Measurements from ENCODE around the gene MYADML2.

MYADML2 gene

DNA sequence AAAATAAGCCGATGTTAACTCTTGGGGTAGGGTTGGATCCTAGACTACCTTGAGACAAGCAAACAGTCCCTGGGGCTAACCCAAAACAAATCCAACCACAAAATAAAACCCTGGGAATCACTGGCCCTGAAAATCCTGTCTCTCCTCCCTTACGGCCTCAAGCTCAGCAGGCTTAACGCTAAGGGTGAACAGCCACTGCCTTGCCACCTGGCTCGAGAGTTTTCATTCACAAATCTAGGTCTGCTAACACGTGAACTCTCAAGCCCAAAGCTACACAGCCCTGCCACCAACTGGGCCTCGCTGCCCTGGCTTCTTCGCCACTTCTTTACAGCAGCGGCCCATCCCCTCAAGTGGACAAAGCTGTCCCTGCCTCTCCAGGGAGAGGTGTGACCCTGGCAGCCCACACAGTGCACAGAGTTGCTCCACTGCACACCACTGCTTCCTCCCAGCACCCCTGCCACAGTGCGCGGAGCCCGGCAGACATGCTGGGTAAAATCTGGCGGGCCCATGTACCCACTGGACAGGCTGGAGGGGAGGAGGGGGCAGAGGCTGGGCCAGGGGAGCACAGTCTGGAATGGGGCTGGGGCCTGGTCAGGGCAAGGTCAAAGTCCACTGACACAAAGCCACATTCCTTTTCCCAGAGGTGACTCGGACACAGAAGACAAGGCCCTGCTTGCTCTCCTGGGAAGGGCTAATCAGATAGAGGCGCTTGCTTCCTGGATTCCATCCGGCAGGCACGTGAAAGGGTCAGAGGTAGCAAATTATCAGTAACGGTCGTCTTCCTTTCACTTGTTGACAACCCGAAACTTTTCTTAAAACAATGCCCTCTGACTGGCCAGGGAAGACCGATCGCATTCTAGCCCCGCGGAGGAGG, 36.8 kb downstream of the MYADML2 start:
- no peak for DNase-seq

DNA sequence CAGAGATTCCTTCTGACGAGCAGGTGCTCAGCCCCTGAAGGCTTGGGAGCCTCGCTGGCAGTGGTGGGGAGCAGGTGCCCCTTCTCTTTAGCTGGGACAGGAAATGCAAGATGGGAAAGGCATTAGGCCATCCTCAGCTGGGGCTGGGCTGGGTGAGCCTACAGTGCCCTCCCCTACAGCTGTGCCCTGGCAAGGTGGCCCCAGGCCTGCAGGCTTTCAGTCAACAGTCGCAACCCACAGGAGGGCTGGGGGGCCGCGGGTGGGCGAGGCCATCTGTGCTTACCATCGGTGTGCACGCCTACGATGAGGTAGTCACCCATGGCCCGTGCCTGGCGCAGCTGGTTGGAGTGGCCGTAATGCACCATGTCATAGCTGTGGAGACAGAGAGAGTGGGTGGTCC, 37.8 kb downstream of the MYADML2 start:
- DNase-seq, result no peak

DNA sequence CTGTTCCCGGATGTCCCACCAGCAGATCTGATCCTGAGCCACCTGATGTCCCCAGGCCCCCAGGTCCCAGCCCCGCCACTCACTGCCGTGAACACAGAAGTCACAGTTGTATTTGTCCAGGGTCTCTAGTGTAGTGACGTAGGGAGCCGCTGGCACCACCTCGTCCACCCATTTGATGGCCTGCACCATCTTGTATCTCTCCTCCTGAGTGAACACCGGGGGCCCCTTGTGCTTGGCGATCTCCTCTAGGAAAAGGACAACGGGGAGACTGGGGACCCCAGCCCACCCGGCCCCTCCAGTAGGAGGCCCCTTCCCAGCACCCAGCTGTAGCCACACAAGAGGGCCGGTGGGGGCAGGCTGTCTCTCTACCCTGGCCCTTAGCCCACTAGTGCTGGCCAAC, 38.2 kb downstream of the MYADML2 start:
- DNase-seq, result no peak

DNA sequence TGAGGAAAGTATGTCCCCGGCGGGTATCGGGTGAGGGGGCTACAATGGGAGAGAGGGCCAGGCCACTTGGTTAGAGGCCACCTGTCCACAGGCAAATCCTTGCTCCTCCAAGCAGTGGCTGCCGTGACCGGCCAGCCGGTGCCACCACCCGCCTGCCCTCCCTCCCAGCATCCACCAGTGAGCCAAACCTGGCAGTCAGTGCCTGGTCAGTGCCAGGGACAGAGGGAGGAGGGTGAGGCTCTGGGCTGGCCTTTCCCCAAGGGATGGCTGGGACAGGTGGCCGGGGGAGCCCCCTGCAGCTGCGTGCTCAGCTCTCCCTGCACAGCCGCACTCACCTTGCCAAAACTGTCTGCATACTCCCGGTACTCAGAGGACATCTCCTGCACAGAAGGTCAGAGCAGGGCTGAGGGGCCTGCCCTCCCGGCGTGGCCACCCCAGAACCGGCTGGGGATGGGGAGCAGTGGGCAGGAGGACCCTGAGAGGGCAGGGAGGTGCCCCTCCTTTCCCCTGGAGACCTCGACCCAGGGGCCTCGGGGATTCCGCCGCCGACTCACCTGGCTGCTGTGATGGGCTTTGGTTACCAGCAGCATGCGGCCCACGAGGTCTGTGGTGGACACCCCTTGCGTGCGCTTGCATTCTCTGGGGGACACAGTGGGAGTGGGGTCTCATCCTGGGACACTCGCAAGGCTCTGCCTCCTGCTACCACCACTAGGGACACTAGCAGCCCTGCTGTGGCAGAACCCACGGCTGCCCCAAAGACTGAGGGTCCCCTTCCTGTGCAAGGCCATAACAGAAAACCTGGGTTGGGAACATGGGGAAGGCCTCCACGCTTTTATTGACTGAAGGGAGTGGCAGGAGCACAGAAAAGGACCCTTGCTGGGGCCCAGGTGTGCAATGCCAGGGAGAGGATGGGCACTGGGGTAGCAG, 39.6 kb downstream of the MYADML2 start:
- DNase-seq, result no peak

DNA sequence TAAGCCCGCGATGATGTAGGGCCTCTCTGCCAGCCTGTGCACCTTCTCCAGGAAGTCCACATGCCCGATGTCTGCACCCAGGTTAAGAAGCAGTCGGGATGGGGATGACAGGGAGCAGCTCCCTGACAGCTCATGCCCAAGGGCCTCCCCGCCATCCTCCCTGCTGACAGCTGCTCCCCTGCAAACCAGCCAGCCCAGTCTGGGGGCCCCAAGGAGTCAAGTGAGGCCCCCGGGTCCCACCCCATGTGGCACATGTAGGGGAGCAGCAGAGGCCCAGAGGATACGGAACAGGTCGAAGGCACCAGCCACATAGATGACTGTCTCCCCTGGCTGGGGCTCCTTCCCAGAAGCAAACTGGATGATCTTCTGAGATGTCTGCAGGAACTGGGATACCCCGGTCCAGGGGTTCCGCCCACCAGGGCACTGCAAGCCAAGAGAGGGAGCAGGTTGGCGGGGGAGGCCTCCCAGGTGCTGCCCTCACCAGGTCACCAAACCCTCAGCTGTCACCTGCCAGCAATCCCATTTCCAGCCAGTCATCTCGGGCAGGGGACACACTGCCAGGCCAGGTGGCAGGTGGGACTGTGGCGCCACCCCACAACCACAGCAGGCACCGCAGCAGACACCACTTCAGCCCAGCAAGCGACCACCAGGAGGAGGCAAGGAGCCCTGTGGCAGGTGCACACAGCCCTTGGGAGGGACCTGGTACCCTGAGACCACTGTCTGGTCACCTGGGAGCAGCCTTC, 40.4 kb downstream of the MYADML2 start:
- DNase-seq, result no peak

DNA sequence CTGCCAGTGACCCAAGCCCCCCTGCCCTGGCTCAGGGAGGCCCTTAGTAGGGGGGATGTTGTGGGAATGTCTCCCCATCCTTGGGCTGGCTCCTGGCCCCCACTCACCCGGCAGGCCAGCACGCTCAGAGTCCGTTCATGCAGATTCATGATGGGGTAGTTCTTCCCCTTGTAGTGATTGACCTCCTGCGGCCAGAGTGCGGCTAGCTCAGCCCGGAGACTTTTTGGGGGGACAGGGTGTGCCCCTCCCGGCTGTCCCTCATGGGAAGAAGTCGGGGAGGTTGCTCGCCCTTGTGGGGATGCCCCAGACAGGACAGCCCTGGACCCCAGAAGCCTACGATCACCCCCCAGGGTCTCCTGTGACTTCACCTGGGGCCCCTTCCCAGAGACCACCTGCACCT, 41.0 kb downstream of the MYADML2 start:
- no peak for DNase-seq

DNA sequence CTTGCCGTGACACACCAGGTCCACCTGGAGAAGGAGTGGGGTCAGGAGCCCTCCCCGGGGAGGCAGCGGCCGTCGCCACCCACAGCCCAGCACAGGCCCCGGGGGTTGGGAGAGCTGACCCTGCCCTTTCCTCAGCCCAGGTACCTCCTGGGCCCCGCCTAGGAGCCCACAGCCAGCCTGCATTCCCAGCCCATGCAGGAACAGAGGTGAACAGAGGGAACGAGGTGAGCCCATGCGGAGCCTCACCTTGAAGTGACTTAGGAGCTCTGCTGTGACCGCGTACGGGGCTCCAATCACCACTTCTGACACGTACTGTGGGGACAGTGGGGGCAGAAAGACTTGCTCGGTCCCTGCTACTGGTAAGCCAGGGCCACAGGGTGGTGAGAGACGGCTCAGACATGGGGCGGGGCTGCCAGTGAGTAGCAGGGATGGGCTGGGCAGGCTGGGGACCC, 41.6 kb downstream of the MYADML2 start:
- DNase-seq, result no peak

DNA sequence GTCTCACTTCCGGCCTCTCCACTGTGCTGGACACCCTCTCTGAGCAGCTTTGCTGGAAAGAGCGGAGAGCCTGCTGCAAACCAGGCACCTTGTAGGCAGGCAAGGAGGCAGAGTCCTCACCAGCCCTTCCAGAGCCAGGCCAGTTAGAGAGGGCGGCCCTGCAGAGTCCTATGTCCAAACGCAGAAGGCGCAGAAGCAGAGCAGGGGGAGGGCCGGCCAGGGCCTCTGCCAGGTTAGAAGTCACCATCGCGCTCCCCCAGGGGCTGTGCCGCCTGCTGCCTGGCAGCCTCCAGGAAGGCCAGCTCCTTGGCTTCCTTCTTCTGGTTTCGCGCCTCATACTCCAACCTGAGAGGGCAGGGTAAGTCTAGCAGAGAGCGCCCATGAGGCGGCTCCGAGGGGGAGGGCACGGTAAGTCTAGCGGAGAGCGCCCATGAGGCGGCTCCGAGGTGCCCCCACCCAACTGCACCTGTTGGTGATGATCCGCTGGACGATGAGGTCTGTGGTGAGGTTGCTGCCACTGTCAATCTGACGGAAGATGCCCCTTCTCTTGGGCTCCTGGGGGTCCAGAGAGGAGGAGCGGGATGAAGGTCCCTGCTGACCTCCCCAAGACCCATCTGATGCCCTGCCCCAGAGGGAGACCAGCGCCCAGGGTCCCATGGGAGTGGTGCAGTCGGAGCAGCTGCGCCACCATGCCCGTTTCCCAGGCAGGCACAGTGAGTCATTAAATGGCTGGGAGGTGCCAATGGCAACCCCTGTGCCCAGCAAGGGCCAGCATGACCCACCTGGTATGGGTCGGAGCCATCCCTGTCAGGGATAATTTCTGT, 42.2 kb downstream of the MYADML2 start:
- no peak for DNase-seq

DNA sequence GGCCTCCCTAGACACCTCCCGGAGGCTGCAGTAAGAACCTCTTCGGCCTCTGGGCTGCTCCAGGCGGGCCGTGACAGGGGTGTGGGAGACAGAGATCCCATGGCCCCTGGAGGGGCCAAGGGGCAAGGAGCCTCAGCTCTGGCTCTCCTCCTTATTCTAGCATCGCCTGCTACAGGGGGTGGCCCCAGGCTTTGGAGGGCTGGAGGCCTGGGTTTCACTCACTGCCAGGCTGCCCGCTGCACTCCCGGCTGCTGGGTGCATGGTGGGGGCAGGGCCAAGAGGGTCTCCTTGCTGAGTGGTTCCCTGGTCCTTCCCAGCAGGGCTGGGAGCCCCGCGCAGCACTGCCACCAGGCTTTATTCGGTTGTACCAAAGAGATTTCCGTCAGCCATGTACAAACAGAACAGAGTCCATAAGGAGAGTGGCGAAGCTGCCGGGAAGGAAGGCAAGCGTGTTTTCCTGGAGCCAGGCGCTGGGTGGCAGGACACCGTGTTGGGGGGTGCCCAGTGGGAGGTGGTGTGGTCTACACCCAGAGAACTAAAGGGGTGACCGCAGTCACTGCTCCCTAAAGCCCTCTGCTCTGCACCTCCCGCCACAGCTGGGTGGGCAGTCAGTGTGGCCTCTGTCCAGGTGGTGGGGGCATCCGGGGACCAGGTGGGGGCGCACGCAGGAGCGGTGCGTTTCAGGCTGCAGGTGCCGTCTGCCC, 43.0 kb downstream of the MYADML2 start:
- no peak for DNase-seq

DNA sequence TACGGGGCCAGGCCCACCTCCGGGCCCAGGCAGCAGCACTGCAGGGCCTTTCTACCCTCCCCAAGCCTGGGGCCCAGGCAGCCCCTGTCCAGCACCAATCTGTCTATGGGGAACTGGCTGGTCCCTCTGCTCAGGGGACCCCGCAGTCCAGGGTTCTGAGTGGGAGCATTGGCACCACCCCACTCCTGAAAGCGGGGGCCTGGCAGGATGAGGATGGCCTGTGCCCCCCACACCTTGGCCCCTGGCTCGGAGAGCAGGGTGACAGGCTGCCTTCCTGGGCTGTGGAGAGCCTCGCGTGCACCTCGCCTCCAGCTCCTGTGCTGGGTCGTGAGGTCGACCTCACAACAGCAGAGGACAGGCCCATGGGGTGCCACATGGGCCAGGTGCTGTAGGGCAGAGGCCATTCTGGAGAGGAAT, 43.6 kb downstream of the MYADML2 start:
- no peak for DNase-seq

DNA sequence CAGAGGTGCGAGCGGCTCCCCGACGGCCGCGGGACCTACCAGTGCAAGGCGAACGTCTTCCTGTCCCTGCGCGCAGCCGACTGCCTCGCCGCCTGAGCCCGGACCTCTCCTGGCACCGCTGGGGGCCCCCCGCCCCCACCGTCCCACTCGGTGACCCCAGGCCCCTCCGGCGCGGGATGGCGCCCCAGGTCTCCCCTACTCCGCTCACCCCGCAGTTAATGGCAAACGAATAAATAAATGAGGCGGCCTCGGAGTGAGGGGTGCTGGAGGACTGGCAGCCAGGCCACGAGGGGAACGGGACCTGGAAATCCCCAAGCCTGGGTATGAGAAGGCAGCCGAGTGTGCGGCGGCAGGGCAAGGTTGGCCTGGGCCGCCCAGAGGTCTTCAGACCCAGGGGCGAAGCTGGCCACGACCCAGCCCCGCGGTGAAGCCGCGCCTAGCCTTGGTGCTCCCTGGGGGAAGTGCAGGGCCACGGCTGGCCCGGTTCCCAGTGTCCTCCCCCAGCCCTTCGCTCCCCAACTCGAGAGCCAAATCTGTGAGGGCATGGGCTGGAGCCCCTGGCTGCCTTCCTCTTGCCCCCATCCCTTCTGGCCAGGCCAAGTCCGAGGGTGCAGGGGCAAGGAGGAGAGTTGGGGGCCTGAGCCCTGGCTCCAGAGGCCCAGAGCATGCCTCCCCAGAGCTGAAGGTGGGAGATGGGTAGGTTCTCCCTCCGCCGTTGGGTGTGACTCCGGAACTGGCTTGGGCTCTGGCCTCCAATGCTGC, 44.2 kb downstream of the MYADML2 start:
- DNase-seq, result no peak

DNA sequence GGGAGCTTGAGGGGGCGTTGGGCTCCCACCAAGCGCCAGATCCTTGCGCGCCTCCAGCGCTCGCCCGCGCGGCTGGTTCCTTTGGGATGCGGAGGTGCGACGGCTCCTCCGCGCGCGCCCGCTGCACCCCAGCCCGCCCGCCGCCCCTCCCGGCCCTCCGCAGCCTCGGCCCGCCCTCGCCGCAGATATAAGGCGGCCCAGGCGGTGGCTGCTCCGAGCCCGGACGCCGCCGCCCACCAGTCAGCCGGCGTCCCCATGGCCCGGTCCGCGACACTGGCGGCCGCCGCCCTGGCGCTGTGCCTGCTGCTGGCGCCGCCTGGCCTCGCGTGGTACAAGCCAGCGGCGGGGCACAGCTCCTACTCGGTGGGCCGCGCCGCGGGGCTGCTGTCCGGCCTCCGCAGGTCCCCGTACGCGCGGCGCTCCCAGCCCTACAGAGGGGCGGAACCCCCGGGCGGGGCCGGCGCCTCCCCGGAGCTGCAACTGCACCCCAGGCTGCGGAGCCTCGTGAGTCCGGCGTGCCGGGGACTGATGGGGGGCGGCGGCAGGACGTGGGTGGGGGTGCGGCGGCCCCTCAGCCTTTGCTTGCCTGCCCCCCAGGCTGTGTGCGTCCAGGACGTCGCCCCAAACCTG, 44.9 kb downstream of the MYADML2 start, which contains the start of gene NPB:
Gene NPB (plus strand): TSS at position 216 of the 630 bp plus-strand sequence. CDS start 40 bp downstream, at position 256.
- no peak for DNase-seq

DNA sequence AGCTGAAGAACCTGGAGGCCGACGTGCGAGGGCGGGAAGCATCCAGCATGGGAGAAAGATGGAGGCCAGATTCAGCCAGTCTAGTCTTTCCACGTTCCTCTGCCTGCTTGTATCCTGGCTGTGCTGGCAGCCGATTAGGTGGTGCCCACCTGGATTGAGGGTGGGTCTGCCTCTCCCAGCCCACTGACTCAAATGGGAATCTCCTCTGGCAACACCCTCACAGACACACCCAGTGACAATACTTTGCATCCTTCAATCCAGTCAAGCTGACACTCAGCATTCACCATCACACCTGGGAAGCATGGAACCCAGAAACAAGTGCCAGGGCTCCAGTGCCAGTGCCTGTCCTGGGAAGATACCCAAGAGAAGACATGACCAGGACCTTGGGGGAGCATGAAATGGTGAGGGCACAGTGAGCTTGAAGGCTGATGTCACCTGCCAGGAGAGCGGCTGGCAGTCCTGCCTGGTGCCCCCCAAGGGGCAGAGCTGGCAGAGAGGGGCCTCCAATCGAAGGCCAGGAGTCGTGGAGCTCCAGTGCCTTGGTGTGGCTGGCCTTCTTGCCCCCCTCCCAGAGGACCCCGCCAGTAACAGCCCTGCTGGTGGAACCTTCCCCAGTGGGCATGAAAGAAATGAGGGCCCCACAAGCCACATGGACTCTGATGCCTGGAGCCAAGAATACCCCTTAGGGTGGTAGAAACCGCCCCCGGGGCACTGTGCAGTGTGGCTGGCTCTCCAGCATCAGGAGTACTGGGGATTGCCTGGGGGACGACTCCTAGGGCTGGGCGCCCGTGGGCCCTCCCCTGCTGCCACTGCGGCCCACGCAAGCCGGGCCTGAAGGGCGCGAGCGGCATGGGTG, 45.6 kb downstream of the MYADML2 start:
- no peak for DNase-seq

DNA sequence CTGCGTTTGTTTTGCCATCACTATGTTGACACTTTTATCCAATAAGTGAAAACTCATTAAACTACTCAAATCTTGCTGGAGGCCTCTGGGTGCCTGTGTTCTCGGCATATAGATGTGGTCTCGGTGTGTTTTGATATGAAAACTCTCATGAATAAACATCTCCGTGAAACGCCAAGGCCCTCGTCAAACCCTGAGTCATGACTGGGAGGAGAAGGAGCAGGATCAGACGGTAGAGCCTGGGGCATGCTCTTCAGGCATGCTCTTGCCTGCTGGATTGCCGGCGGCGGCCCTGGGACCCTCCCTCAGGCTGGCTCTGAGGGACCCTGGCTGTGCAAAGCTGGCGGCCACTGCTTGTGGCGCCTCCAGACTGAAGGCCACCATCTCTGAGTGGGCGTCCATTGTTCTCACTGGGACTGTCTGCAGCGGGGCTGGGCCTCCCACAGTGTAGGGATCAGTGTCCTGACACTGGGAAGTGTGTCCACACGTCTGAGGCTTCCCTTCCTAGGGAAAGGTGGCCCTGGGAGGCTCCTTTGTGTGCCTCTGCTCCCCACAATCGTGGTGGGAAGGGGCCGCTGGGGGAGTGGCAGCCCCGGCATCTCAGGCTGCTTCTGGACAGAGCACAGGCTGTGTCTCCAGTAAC, 46.7 kb downstream of the MYADML2 start:
- DNase-seq, result no peak

DNA sequence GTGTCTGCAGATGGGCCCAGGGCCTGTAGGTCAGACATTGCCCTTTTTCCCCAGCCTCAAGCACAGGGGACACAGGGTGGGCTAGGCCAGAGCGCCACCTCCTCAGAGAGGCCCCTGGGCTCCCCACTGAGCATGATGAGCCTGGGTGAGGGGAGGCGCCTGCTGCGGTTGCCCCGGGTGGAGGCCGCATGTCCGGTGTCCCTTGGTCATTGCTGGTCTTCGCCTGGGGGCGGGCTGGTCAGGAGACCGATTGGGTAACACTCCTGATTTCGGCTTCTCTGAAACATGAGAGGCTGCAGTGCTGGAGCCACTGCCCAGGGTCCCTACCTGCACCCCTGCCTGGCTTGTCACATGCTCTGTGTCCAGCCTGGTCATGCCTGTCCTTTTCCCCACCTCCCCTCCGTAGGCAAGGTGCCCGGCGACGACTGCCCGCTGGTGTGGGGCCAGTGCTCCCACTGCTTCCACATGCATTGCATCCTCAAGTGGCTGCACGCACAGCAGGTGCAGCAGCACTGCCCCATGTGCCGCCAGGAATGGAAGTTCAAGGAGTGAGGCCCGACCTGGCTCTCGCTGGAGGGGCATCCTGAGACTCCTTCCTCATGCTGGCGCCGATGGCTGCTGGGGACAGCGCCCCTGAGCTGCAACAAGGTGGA, 47.4 kb downstream of the MYADML2 start:
- DNase-seq, result no peak

DNA sequence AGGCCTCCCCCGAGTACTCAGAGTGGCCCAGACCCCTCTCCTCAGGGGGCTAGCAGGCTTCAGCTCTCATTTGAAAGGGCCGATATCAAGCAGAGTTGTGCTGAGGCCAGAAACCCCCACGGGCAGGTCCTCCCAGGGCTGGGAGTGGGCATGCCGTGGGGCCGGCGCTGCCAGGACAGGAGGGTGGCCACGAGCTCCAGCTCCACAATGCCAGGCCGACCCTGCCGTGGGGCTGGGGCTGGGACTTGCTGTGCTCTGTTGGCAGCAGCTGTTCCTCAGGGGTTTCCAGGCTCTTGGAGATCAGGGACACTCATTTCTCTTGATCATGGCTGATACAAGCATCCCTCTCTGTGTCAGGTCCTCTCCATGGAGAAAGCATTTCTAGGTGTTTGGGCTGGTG, 48.1 kb downstream of the MYADML2 start:
- DNase-seq, result no peak

DNA sequence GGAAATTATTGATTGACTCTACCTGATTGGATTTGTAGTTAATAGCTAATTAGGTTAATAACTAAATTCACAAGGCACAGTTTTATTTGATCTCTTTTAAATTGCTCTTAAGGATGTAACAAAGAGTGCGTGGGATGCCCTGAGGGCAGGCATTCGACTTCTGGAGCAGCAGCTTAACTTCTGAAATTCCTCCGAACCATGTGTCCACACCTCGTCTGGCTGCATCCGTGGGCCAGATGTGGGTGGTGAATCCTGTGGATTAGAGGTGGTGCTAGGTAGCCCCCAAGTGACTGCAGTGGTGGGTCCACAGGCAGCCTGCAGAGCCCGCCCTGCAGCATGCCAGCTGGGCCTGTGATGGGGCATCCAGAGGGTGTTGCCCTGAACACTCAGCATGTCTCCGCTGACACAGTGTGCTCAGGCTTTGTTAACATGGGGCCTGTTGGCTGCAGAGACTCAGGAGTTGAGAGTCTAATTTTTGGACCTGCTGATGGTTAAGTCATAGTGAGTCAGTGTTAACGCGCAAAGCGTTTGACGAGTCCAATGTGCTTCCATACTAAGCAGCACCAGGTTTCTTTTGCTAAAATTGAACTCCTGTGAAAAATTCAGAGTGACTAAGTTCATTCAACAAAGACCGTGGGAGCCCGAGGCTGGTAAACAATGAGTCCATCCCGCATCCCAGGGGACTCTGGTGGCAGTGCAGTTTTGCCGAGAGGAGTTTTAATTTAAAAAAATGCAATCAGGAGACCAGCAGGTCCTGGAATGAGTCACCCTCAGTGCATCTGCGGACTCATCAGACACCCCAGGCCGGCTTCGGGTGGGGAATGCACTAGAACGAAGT, 48.8 kb downstream of the MYADML2 start:
- DNase-seq, result no peak
